RWPE2 (cell line): ENCODE data around the gene AKAP9.
"Not testable (repeated sequence)": the region's sequence is repeated elsewhere in the genome, so short reads cannot be mapped to it uniquely, and the experiment has no call there.

Experiments used
- ATAC-seq: fragments of 200-7000 bp; cut with Tn5 transposase; 3 replicates; pipeline ENCODE4 v1.9.1; 2021; ENCODE audit warnings: low read depth
- DNase-seq: peaks from one replicate; pipeline ENCODE4 v3.0.0-alpha.2; 2020; ENCODE audit warnings: low spot score
- H3K27ac ChIP-seq: fragments of 450-650 bp; 2 replicates; pipeline ENCODE4 v1.5.1; 2017; ENCODE audit warnings: mild to moderate bottlenecking; ENCODE audit not compliant: poor library complexity, severe bottlenecking
- H3K27me3 ChIP-seq: fragments of 250-450 bp; sonication (Bioruptor Pico); 2 replicates; pipeline ENCODE4 v1.5.1; 2021; ENCODE audit warnings: mild to moderate bottlenecking, moderate library complexity; ENCODE audit not compliant: insufficient read depth, poor library complexity, severe bottlenecking
- H3K36me3 ChIP-seq: fragments of 250-450 bp; sonication (Bioruptor Pico); 2 replicates; pipeline ENCODE4 v1.5.1; 2020; ENCODE audit warnings: low read depth, mild to moderate bottlenecking, moderate library complexity
- H3K4me1 ChIP-seq: fragments of 250-450 bp; sonication (Bioruptor Pico); 2 replicates; pipeline ENCODE4 v1.5.1; 2021; ENCODE audit warnings: mild to moderate bottlenecking, moderate library complexity; ENCODE audit not compliant: insufficient read depth, poor library complexity, severe bottlenecking
- H3K4me3 ChIP-seq: fragments of 250-450 bp; sonication (Bioruptor Pico); 2 replicates; pipeline ENCODE4 v1.5.1; 2021; ENCODE audit warnings: mild to moderate bottlenecking, moderate library complexity; ENCODE audit not compliant: severe bottlenecking
- H3K9me3 ChIP-seq: fragments of 250-450 bp; sonication (Bioruptor Pico); 2 replicates; pipeline ENCODE4 v1.5.1; 2021; ENCODE audit warnings: mild to moderate bottlenecking, moderate library complexity; ENCODE audit not compliant: severe bottlenecking
- TF ChIP-seq, protein P1 (sequence below): fragments of 450-650 bp; IDR thresholded peaks from one replicate; pipeline ENCODE4 v1.5.1; 2017; ENCODE audit warnings: mild to moderate bottlenecking, moderate library complexity; ENCODE audit not compliant: poor library complexity, severe bottlenecking

AKAP9 gene

DNA sequence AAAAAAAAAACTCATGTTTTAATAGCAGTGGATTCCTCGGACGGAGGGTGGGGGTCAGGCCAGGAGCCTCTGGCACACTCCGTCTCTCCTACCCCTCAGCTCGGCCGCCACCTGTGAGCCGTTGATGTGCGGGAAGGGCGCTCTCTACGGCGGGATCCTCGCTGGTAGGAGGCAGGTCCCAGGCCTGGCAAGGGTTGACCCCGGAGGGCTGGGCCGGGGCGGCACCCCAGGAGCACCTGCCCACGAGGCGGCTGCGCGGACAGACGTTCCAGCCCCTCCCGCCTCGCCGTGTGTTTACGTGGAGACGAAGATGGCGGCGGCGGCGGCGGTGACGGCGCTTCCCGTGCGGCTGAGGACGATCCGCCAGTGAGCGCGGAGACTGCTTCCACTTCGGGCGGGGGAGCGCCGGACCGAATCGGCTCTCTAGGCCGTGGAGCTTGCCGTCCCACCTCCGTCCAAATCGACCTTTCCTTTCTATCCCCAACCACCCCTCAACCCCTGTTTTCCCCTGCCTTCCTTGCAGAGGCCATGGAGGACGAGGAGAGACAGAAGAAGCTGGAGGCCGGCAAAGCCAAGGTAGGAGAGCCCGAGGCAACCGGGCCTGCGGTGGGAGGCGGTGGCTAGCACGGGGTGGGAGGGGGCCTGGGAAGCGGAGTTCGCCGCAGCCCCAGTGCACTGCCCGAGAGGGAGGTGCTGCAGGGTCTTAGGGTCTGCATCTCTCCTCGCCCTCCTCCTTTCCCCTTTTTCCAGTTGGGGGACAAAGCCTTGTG lies at the start of gene AKAP9:
TSS of gene AKAP9 (plus strand) at position 291 of the 770 bp plus-strand sequence. CDS start at position 529, 238 bp downstream.
- Histone ChIP-seq H3K27ac (peak within 1 kb of the TSS; percentile 55), H3K4me1 (peaks cover 11% of the 10 kb centered on the region)
- TF ChIP-seq, protein P1, sequence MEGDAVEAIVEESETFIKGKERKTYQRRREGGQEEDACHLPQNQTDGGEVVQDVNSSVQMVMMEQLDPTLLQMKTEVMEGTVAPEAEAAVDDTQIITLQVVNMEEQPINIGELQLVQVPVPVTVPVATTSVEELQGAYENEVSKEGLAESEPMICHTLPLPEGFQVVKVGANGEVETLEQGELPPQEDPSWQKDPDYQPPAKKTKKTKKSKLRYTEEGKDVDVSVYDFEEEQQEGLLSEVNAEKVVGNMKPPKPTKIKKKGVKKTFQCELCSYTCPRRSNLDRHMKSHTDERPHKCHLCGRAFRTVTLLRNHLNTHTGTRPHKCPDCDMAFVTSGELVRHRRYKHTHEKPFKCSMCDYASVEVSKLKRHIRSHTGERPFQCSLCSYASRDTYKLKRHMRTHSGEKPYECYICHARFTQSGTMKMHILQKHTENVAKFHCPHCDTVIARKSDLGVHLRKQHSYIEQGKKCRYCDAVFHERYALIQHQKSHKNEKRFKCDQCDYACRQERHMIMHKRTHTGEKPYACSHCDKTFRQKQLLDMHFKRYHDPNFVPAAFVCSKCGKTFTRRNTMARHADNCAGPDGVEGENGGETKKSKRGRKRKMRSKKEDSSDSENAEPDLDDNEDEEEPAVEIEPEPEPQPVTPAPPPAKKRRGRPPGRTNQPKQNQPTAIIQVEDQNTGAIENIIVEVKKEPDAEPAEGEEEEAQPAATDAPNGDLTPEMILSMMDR: no peak

DNA sequence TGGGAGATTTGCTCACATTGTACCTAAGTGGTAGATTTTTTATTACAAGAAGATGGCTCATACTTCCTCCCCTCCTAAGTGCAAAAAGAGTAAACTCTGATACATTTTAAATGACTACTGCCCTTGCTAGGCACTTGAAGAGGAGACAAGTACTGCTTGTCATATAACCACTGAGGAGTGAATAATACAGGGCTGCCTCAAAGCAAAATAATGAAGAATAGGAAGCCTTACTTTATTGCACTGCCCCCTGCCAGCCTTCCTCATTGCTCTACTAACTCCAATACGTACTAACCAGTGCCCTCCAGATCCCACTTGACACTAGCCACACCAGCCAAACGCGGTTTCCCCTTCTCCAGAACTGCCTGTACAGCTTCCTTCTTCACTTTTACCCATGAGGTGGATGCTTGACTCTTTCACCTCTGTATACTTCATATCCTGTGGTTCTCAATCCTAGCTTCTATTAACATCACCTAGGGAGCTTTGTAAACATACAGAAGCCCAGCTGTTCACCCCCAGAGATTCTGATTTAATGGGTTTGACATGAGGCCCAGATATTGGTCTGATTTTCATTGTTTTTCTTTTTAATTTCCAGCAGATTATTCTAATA lies 48.5 kb upstream of the AKAP9 start:
- Histone ChIP-seq H3K4me3 (no peak overlapping the region), H3K27me3 (no peaks in the 10 kb centered on the region), H3K9me3 (no peaks in the 10 kb centered on the region), H3K27ac (no peak overlapping the region), H3K4me1 (peaks cover 8% of the 10 kb centered on the region), H3K36me3 (no peaks in the 10 kb centered on the region)
- no peak for ATAC-seq
- TF ChIP-seq, protein P1: no peak
- no peak for DNase-seq

More for the DNA sequence above, at the start of gene AKAP9:
- ATAC-seq: peak; percentile 95
- H3K27me3 ChIP-seq: no peaks in the 10 kb centered on the region
- DNase-seq: peak; percentile 93
- H3K9me3 ChIP-seq: no peaks in the 10 kb centered on the region
- peak within 1 kb of the TSS; percentile 76 for H3K4me3 ChIP-seq
- H3K36me3 ChIP-seq: no peaks in the 10 kb centered on the region

DNA sequence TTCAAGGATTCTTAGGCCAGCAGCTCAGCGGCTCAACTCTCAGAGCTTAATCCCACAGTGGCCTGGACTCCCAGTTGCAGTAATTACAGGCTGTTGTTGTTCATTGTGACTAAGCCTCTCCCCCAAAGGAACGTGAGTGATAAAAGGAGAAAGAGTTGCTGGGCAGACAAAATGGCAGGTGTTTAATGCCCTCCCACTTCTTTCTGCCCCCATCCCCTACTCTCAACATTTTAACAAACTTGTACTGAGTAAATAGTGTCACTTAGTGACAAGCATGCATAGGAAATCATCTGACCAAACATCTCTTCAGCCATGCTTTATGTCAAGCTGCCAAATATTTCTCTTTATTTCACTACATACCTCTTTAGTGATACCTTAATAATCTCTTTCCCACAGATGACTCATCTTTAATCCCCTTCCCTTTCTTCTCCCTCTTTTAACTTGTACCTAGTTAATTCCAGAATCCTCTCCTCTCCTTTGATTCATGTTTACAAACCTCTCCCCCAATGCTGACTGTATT lies 47.8 kb upstream of the AKAP9 start:
- Histone ChIP-seq H3K27me3 (no peaks in the 10 kb centered on the region), H3K9me3 (no peaks in the 10 kb centered on the region), H3K36me3 (no peaks in the 10 kb centered on the region), H3K4me1 (peaks cover 8% of the 10 kb centered on the region), H3K4me3 (no peak overlapping the region), H3K27ac (no peak overlapping the region)
- TF ChIP-seq, protein P1: no peak
- ATAC-seq (peak; percentile 84), DNase-seq (no peak)

DNA sequence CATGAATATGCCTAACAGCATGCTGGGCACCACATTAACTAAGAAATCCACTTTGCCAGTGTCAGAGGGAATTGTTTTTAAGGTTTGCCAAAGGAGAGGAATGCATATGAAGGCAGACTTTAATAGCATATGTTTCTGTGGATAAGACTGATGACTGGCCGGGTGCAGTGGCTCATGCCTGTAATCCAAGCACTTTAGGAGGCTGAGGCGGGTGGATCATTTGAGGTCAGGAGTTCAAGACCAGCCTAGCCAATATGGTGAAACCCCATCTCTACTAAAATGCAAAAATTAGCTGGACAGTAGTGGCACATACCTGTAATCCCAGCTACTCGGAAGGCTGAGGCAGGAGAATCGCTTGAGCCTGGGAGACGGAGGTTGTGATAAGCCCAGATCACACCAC lies 47.0 kb upstream of the AKAP9 start:
- H3K36me3 ChIP-seq, H3K4me1 ChIP-seq, H3K27me3 ChIP-seq, ATAC-seq, DNase-seq, H3K9me3 ChIP-seq, H3K27ac ChIP-seq, H3K4me3 ChIP-seq: not testable (repeated sequence)

DNA sequence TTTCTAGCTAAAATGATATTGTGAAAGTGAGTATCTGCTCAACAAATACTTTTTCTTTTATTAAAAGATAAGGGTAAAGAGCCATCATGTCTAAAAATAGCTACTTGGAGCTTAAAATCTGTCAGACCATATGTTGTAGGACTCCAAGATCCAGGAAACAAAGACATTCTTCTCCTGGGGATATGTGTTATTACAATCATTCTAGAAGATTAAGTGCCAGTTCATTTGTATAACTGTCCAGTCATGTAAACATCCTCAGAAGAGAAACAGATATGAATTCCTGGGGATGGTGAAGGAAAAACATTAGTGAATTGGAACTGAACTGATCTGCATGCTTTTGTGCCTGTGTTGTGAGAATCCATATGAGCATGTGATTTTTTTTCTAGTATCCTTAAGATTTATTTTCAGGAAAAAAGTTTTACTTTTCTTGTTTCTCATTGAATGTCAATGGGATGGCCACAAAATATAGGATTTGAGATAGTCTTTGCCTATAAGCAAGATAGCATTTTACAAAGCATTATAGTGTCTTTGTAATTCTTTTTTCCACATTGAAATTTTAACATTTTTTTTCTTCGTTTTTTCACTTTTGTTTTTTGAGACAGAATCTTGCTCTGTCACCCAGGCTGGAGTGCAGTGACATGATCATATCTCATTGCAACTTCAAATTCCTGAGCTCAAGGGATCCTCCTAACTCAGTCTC lies 45.7 kb upstream of the AKAP9 start:
- Histone ChIP-seq H3K4me1 (peaks cover 8% of the 10 kb centered on the region), H3K27me3 (no peaks in the 10 kb centered on the region), H3K9me3 (no peaks in the 10 kb centered on the region), H3K4me3 (no peak overlapping the region), H3K36me3 (no peaks in the 10 kb centered on the region), H3K27ac (no peak overlapping the region)
- TF ChIP-seq, protein P1: no peak
- DNase-seq (no peak), ATAC-seq (no peak)
